HCT116 (cell line): ENCODE data around the gene CD320. TPM values are rescaled to one million over a fixed set of nuclear protein-coding genes. Genes with fewer than 3 reads are reported as not detected.
"Not testable (repeated sequence)": the region's sequence is repeated elsewhere in the genome, so short reads cannot be mapped to it uniquely, and the experiment has no call there.

Source experiments
- ATAC-seq: fragments of 200-7000 bp; cut with Tn5 transposase; 2 replicates; pipeline ENCODE4 v1.9.1; 2020; ENCODE audit warnings: mild to moderate bottlenecking, moderate library complexity
- BruUV-seq: library from RNA; stranded (reverse); fragments of 400-500 nt; replicated peaks from 2 replicates; lab custom pipeline; 2021; lab: Mats Ljungman, UMichigan
- CTCF ChIA-PET: fragments of 300-600 bp; sonication (Branson Sonifier 250); formaldehyde crosslinking; loops from one replicate; lab custom pipeline; 2021; ENCODE audit warnings: antibody characterized with exemption; lab: Charles Lee
- POLR2A ChIA-PET: fragments of 300-600, 350-600 bp; sonication (Branson Sonifier 250); formaldehyde crosslinking; loops from one replicate; lab custom pipeline; 2021; ENCODE audit warnings: antibody characterized with exemption; lab: Charles Lee
- RAD21 ChIA-PET, 2 experiments: fragments of 300-600 bp; sonication (Branson Sonifier 250); formaldehyde crosslinking; loops; one replicate each; lab custom pipeline; 2023; ENCODE audit warnings: low total read pairs in 2 of 2; ENCODE audit not compliant: uncharacterized antibody in 2 of 2, unreplicated experiment in 2 of 2, low non-redundant PET in 1 of 2; lab: Charles Lee
- DNase-seq: peaks from one replicate; pipeline ENCODE4 v3.0.0-alpha.2; 2010; ENCODE audit warnings: low read depth, low spot score
- H2AFZ ChIP-seq: fragments of 200-600 bp; shearing (Covaris generic), sonication (generic); 2 replicates; pipeline ENCODE4 v1.6.1; 2017; ENCODE audit warnings: low read depth, mixed run types, mixed read lengths, antibody characterized with exemption, low read length; ENCODE audit not compliant: poor library complexity, severe bottlenecking
- H3K27ac ChIP-seq: 2 replicates; pipeline ENCODE4 v1.5.1; 2012; ENCODE audit warnings: low read depth, low read length
- H3K27me3 ChIP-seq: fragments of 200-600 bp; sonication (generic); 2 replicates; pipeline ENCODE4 v1.6.1; 2016; ENCODE audit warnings: mixed run types, low read length, mixed read lengths; ENCODE audit not compliant: insufficient read depth
- H3K36me3 ChIP-seq, 2 experiments: fragments of 200-500 bp in 1 of 2; fragments of 200-600 bp in 1 of 2; sonication (Bioruptor generic) in 1 of 2; sonication (generic) in 1 of 2; 2 replicates each; pipeline versions ENCODE4 v1.5.1 to v1.6.1; 2014 to 2016; ENCODE audit warnings: low read length in 2 of 2, inconsistent platforms in 1 of 2, mixed read lengths in 1 of 2, mixed run types in 1 of 2; ENCODE audit not compliant: insufficient read depth in 2 of 2, control insufficient read depth in 1 of 2
- H3K4me1 ChIP-seq, 2 experiments: fragments of 200-600 bp in 1 of 2; sonication (generic) in 1 of 2; 2 replicates each; pipeline versions ENCODE4 v1.5.1 to v1.6.1; 2012 to 2017; ENCODE audit warnings: low read length in 2 of 2, inconsistent platforms in 1 of 2, mild to moderate bottlenecking in 1 of 2, mixed read lengths in 1 of 2, mixed run types in 1 of 2, moderate library complexity in 1 of 2; ENCODE audit not compliant: insufficient read depth in 2 of 2, control insufficient read depth in 1 of 2
- H3K4me2 ChIP-seq: fragments of 200-600 bp; sonication (generic); 2 replicates; pipeline ENCODE4 v1.6.1; 2017; ENCODE audit warnings: mixed run types, low read length, mixed read lengths
- H3K4me3 ChIP-seq, 2 experiments: fragments of 200-600 bp in 1 of 2; sonication (generic) in 1 of 2; replicated peaks in 1 of 2; 2 replicates each; pipeline ENCODE4 v1.5.1; 2011 to 2016; ENCODE audit warnings: low read length in 2 of 2, control low read depth in 1 of 2, low read depth in 1 of 2, mild to moderate bottlenecking in 1 of 2, mixed read lengths in 1 of 2, mixed run types in 1 of 2
- H3K79me2 ChIP-seq: fragments of 200-600 bp; sonication (generic); 2 replicates; pipeline ENCODE4 v1.6.1; 2017; ENCODE audit warnings: mild to moderate bottlenecking, mixed run types, low read length, moderate library complexity, mixed read lengths; ENCODE audit not compliant: insufficient read depth
- H3K9ac ChIP-seq: fragments of 200-600 bp; sonication (generic); 2 replicates; pipeline ENCODE4 v1.6.1; 2016; ENCODE audit warnings: low read length, mixed read lengths
- H3K9me2 ChIP-seq: fragments of 200-600 bp; sonication (generic), shearing (Covaris generic); 2 replicates; pipeline ENCODE4 v1.6.1; 2017; ENCODE audit warnings: mixed run types, mild to moderate bottlenecking, moderate library complexity; ENCODE audit not compliant: insufficient read depth
- H3K9me3 ChIP-seq, 2 experiments: fragments of 200-500 bp in 1 of 2; fragments of 200-600 bp in 1 of 2; sonication (Bioruptor generic) in 1 of 2; sonication (generic) in 1 of 2; 2 replicates each; pipeline ENCODE4 v1.6.1; 2014 to 2017; ENCODE audit warnings: low read length in 2 of 2, mixed read lengths in 2 of 2, inconsistent platforms in 1 of 2, low read depth in 1 of 2, mild to moderate bottlenecking in 1 of 2, mixed run types in 1 of 2, moderate library complexity in 1 of 2; ENCODE audit not compliant: control insufficient read depth in 1 of 2, insufficient read depth in 1 of 2
- H4K20me1 ChIP-seq: fragments of 200-600 bp; sonication (generic), shearing (Covaris generic); 2 replicates; pipeline ENCODE4 v1.6.1; 2017; ENCODE audit warnings: mixed run types, mild to moderate bottlenecking, moderate library complexity; ENCODE audit not compliant: insufficient read depth
- ATF3 ChIP-seq: IDR thresholded peaks from 2 replicates; pipeline ENCODE4 v1.6.1; 2012
- CEBPB ChIP-seq: IDR thresholded peaks from 2 replicates; pipeline ENCODE4 v1.6.1; 2012; ENCODE audit warnings: low read depth
- CTCF ChIP-seq, 3 experiments: fragments of 200-600 bp in 1 of 3; sonication (generic) in 1 of 3; IDR thresholded peaks in 2 of 3; conservative IDR thresholded peaks in 1 of 3; 2 replicates each; pipeline ENCODE4 v1.5.1; 2012 to 2017; ENCODE audit warnings: low read depth in 2 of 3, low read length in 2 of 3, antibody characterized with exemption in 1 of 3, borderline replicate concordance in 1 of 3, control low read depth in 1 of 3, mild to moderate bottlenecking in 1 of 3, mixed read lengths in 1 of 3, mixed run types in 1 of 3, moderate library complexity in 1 of 3; ENCODE audit not compliant: insufficient read depth in 1 of 3
- ELF1 ChIP-seq: IDR thresholded peaks from 2 replicates; pipeline ENCODE4 v1.6.1; 2012; ENCODE audit warnings: low read depth, borderline replicate concordance
- EZH2 ChIP-seq: fragments of 200-600 bp; sonication (generic); IDR thresholded peaks from 2 replicates; pipeline ENCODE4 v1.6.1; 2017; ENCODE audit warnings: antibody characterized with exemption, mixed run types
- FOSL1 ChIP-seq: IDR thresholded peaks from 2 replicates; pipeline ENCODE4 v1.6.1; 2012; ENCODE audit warnings: low read depth
- POLR2A ChIP-seq: IDR thresholded peaks from 2 replicates; pipeline ENCODE4 v1.7.0; 2011; ENCODE audit warnings: borderline replicate concordance; ENCODE audit not compliant: insufficient read depth, insufficient read length; ENCODE audit errors: extremely low read depth
- POLR2AphosphoS5 ChIP-seq: IDR thresholded peaks from 2 replicates; pipeline ENCODE4 v1.6.1; 2011; ENCODE audit warnings: mild to moderate bottlenecking, low read depth, low read length, moderate library complexity
- RAD21 ChIP-seq: IDR thresholded peaks from 2 replicates; pipeline ENCODE4 v1.6.1; 2012; ENCODE audit warnings: low read depth, mild to moderate bottlenecking
- TCF7L2 ChIP-seq: IDR thresholded peaks from 2 replicates; pipeline ENCODE4 v1.7.0; 2011; ENCODE audit warnings: borderline replicate concordance, inconsistent platforms; ENCODE audit not compliant: insufficient read depth, insufficient read length; ENCODE audit errors: extremely low read depth
- YY1 ChIP-seq: IDR thresholded peaks from 2 replicates; pipeline ENCODE4 v1.6.1; 2011; ENCODE audit warnings: low read length, low read depth, moderate library complexity, mild to moderate bottlenecking; ENCODE audit not compliant: insufficient replicate concordance; ENCODE audit errors: extremely low read depth
- ZBTB33 ChIP-seq: IDR thresholded peaks from 2 replicates; pipeline ENCODE4 v1.6.1; 2011; ENCODE audit warnings: mild to moderate bottlenecking, low read length, moderate library complexity; ENCODE audit not compliant: insufficient replicate concordance; ENCODE audit errors: extremely low read depth
- ZFX ChIP-seq: fragments of 450-650 bp; IDR thresholded peaks from 2 replicates; pipeline ENCODE4 v1.6.1; 2017
- ZNF274 ChIP-seq: fragments of 200-500 bp; sonication (Bioruptor generic); IDR thresholded peaks from 2 replicates; pipeline ENCODE4 v1.6.1; 2014; ENCODE audit warnings: mild to moderate bottlenecking, low read depth, low read length, inconsistent platforms
- intact Hi-C: fragments of 100-400 bp; cut with micrococcal nuclease; formaldehyde crosslinking; loops from 2 replicates; pipeline ENCODE4 v1.10.0; 2022
- total RNA-seq: library from RNA; stranded (reverse); gene quantifications from one replicate; pipeline ENCODE4 v1.2.1, GENCODE V29; 2021; ENCODE audit not compliant: unreplicated experiment

Gene CD320
- total RNA-seq, 1 experiment from 2014 or later: 86.2 TPM

- no TSS peak for BruUV-seq
Measured at GRCh38 chr19:8302357-8302691, 5.8 kb downstream of the CD320 start.

GRCh38 chr19:8291337-8291736, 16.8 kb downstream of the CD320 start:
- H2AFZ ChIP-seq, H3K9me3 ChIP-seq, H3K9me2 ChIP-seq, H3K4me2 ChIP-seq, CTCF ChIA-PET, H3K27ac ChIP-seq, BruUV-seq, H3K9ac ChIP-seq, RAD21 ChIA-PET, H3K79me2 ChIP-seq, H3K36me3 ChIP-seq, H4K20me1 ChIP-seq, intact Hi-C loops, DNase-seq, H3K4me3 ChIP-seq, POLR2A ChIA-PET, H3K27me3 ChIP-seq, H3K4me1 ChIP-seq: not testable (repeated sequence)
- peak; percentile 82 for ATAC-seq

More at GRCh38 chr19:8302357-8302691, 5.8 kb downstream of the CD320 start:
- Histone ChIP-seq H3K4me3 (no peak overlapping the region), H3K9ac (no peak overlapping the region), H3K36me3 (peaks cover 3 to 5% of the 10 kb centered on the region in 2 experiments; a peak in 1 of 4 replicates), H3K27me3 (no peaks in the 10 kb centered on the region), H4K20me1 (no peaks in the 10 kb centered on the region), H3K4me2 (no peak overlapping the region), H3K9me2 (no peaks in the 10 kb centered on the region), H3K9me3 (no peaks in the 10 kb centered on the region), H3K4me1 (peaks cover 24 to 47% of the 10 kb centered on the region in 2 experiments), H2AFZ (no peak overlapping the region), H3K27ac (no peak overlapping the region), H3K79me2 (peaks cover 27% of the 10 kb centered on the region)
- ATAC-seq (no peak), DNase-seq (no peak)
- intact Hi-C loops: no loop called here
- TF ChIP-seq ATF3 (no peak), YY1 (no peak), POLR2AphosphoS5 (no peak), ZBTB33 (no peak), ELF1 (no peak), RAD21 (no peak), POLR2A (no peak), ZNF274 (no peak), ZFX (no peak), EZH2 (no peak), TCF7L2 (no peak), CTCF (IDR thresholded peaks at IDR 0.05 in 2 of 3, conservative IDR thresholded peaks at IDR 0.05 in 1 of 3; ENCODE audit: borderline replicate concordance in 1 of 3, insufficient read depth in 1 of 3, low read depth in 2 of 3, low read length in 2 of 3) (no peak), CEBPB (no peak), FOSL1 (no peak)
- RAD21 ChIA-PET: no interaction called here
- CTCF ChIA-PET: no interaction called here
- POLR2A ChIA-PET: no interaction called here
